ENCODE data around the gene TIMM13. TPM values are rescaled to one million over a fixed set of nuclear protein-coding genes. Genes with fewer than 3 reads are reported as not detected.

TIMM13 gene
- total and polyA plus RNA-seq, 9 of the 15 experiments (the other 6 are each of a cell fraction or from before 2014, with no cell fraction given): 17.6 to 215 (median 71.8) TPM

DNA sequence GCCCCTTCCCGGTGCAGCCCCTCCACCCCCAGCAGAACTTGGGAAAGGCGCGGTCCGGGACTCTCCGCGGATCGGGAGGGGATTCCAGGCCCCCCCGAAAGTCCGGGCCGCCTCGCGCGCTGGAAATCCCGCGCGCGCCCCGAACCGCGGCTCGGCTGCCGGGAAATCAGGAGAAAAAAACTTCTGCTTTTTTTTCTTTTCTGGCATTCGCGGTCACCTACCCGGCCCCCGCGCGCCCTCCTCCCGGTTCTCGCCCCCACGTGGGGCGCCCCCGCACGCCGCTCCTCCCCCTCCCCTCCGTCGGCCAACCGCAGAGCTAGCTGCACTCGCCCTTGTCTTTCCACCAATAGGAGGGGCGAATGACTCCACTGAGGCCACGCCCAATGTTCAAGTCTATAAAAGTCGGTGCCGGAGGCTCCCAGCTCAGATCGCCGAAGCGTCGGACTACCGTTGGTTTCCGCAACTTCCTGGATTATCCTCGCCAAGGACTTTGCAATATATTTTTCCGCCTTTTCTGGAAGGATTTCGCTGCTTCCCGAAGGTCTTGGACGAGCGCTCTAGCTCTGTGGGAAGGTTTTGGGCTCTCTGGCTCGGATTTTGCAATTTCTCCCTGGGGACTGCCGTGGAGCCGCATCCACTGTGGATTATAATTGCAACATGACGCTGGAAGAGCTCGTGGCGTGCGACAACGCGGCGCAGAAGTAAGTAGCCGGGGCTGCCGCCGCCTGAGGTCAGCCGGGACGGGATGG, 48.5 kb upstream of the TIMM13 start, which contains the start of gene GADD45B (continued):
- TF ChIP-seq ZNF778 (CRISPR knock-in tag; IDR thresholded peaks at IDR 0.05) (no peak), MCM5 (IDR thresholded peaks at IDR 0.05; ENCODE audit: low read depth) (no peak), LCOR (CRISPR knock-in tag; IDR thresholded peaks at IDR 0.05) (peak; percentile 74; the same call in 1 of the 2 replicates), BHLHE40 (IDR thresholded peaks at IDR 0.05; ENCODE audit: low read length) (peak; percentile 16; the same call in 1 of the 2 replicates), SMARCA4 (IDR thresholded peaks at IDR 0.05) (no peak; the same call in 1 of the 2 replicates), RBM14 (IDR thresholded peaks at IDR 0.05; ENCODE audit: borderline replicate concordance, insufficient read depth, low read depth, low read length) (no peak), TBP (optimal IDR thresholded peaks at IDR 0.05; ENCODE audit: low read depth, low read length) (peak; percentile 99), RUNX1 (IDR thresholded peaks at IDR 0.05; ENCODE audit: low read depth) (no peak), MECOM (CRISPR knock-in tag; IDR thresholded peaks at IDR 0.05) (no peak), ILF3 (IDR thresholded peaks at IDR 0.05; ENCODE audit: borderline replicate concordance) (no peak; the same call in 1 of the 2 replicates)
- TF ChIP-seq, protein P1, sequence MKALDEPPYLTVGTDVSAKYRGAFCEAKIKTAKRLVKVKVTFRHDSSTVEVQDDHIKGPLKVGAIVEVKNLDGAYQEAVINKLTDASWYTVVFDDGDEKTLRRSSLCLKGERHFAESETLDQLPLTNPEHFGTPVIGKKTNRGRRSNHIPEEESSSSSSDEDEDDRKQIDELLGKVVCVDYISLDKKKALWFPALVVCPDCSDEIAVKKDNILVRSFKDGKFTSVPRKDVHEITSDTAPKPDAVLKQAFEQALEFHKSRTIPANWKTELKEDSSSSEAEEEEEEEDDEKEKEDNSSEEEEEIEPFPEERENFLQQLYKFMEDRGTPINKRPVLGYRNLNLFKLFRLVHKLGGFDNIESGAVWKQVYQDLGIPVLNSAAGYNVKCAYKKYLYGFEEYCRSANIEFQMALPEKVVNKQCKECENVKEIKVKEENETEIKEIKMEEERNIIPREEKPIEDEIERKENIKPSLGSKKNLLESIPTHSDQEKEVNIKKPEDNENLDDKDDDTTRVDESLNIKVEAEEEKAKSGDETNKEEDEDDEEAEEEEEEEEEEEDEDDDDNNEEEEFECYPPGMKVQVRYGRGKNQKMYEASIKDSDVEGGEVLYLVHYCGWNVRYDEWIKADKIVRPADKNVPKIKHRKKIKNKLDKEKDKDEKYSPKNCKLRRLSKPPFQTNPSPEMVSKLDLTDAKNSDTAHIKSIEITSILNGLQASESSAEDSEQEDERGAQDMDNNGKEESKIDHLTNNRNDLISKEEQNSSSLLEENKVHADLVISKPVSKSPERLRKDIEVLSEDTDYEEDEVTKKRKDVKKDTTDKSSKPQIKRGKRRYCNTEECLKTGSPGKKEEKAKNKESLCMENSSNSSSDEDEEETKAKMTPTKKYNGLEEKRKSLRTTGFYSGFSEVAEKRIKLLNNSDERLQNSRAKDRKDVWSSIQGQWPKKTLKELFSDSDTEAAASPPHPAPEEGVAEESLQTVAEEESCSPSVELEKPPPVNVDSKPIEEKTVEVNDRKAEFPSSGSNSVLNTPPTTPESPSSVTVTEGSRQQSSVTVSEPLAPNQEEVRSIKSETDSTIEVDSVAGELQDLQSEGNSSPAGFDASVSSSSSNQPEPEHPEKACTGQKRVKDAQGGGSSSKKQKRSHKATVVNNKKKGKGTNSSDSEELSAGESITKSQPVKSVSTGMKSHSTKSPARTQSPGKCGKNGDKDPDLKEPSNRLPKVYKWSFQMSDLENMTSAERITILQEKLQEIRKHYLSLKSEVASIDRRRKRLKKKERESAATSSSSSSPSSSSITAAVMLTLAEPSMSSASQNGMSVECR (CRISPR knock-in tag; IDR thresholded peaks at IDR 0.05): no peak; the same call in 1 of the 2 replicates
- TF ChIP-seq, protein P2, sequence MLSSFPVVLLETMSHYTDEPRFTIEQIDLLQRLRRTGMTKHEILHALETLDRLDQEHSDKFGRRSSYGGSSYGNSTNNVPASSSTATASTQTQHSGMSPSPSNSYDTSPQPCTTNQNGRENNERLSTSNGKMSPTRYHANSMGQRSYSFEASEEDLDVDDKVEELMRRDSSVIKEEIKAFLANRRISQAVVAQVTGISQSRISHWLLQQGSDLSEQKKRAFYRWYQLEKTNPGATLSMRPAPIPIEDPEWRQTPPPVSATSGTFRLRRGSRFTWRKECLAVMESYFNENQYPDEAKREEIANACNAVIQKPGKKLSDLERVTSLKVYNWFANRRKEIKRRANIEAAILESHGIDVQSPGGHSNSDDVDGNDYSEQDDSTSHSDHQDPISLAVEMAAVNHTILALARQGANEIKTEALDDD (IDR thresholded peaks at IDR 0.05): no peak
- TF ChIP-seq, protein P3, sequence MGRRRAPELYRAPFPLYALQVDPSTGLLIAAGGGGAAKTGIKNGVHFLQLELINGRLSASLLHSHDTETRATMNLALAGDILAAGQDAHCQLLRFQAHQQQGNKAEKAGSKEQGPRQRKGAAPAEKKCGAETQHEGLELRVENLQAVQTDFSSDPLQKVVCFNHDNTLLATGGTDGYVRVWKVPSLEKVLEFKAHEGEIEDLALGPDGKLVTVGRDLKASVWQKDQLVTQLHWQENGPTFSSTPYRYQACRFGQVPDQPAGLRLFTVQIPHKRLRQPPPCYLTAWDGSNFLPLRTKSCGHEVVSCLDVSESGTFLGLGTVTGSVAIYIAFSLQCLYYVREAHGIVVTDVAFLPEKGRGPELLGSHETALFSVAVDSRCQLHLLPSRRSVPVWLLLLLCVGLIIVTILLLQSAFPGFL (CRISPR knock-in tag; IDR thresholded peaks at IDR 0.05): 0 out of 2 replicates have a peak, but pooled peaks have one; percentile 41
- TF ChIP-seq, protein P4, sequence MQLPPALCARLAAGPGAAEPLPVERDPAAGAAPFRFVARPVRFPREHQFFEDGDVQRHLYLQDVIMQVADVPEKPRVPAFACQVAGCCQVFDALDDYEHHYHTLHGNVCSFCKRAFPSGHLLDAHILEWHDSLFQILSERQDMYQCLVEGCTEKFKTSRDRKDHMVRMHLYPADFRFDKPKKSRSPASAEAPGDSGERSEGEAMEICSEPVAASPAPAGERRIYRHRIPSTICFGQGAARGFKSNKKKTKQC (CRISPR knock-in tag; IDR thresholded peaks at IDR 0.05): 0 out of 2 replicates have a peak, but pooled peaks have one; percentile 23
- TF ChIP-seq, protein P5, sequence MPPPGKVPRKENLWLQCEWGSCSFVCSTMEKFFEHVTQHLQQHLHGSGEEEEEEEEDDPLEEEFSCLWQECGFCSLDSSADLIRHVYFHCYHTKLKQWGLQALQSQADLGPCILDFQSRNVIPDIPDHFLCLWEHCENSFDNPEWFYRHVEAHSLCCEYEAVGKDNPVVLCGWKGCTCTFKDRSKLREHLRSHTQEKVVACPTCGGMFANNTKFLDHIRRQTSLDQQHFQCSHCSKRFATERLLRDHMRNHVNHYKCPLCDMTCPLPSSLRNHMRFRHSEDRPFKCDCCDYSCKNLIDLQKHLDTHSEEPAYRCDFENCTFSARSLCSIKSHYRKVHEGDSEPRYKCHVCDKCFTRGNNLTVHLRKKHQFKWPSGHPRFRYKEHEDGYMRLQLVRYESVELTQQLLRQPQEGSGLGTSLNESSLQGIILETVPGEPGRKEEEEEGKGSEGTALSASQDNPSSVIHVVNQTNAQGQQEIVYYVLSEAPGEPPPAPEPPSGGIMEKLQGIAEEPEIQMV (tag; conservative IDR thresholded peaks at IDR 0.05; ENCODE audit: low read depth): no peak
- TF ChIP-seq, protein P6, sequence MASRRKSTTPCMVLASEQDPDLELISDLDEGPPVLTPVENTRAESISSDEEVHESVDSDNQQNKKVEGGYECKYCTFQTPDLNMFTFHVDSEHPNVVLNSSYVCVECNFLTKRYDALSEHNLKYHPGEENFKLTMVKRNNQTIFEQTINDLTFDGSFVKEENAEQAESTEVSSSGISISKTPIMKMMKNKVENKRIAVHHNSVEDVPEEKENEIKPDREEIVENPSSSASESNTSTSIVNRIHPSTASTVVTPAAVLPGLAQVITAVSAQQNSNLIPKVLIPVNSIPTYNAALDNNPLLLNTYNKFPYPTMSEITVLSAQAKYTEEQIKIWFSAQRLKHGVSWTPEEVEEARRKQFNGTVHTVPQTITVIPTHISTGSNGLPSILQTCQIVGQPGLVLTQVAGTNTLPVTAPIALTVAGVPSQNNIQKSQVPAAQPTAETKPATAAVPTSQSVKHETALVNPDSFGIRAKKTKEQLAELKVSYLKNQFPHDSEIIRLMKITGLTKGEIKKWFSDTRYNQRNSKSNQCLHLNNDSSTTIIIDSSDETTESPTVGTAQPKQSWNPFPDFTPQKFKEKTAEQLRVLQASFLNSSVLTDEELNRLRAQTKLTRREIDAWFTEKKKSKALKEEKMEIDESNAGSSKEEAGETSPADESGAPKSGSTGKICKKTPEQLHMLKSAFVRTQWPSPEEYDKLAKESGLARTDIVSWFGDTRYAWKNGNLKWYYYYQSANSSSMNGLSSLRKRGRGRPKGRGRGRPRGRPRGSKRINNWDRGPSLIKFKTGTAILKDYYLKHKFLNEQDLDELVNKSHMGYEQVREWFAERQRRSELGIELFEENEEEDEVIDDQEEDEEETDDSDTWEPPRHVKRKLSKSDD (conservative IDR thresholded peaks at IDR 0.05; ENCODE audit: low read length): no peak

Measured in K562 (cell line).